ENCODE data around the gene ZMYM2. TPM values are rescaled to one million over a fixed set of nuclear protein-coding genes. Genes with fewer than 3 reads are reported as not detected.

Gene ZMYM2
- total and polyA plus RNA-seq, 2 of the 13 experiments (the other 11 are each of a cell fraction or from before 2014, with no cell fraction given), result 22.4 to 40.8 TPM

GRCh38 chr13:20127562-20128458 is 169.3 kb downstream of the ZMYM2 start (continued):
- TF ChIP-seq ZNF142 (CRISPR knock-in tag; IDR thresholded peaks at IDR 0.05) (peak; percentile 63; the same call in 1 of the 2 replicates), POGK (CRISPR knock-in tag; conservative IDR thresholded peaks at IDR 0.05) (peak; percentile 41; the same call in 1 of the 2 replicates), ZNF749 (CRISPR knock-in tag; IDR thresholded peaks at IDR 0.05; ENCODE audit: borderline replicate concordance) (no peak), ZNF513 (CRISPR knock-in tag; conservative IDR thresholded peaks at IDR 0.05) (no peak), ESRRA (CRISPR knock-in tag; IDR thresholded peaks at IDR 0.05; ENCODE audit: low read depth) (peak; percentile 57; the same call in 1 of the 2 replicates), ZNF549 (CRISPR knock-in tag; IDR thresholded peaks at IDR 0.05) (no peak; the same call in 1 of the 2 replicates), GLI4 (CRISPR knock-in tag; IDR thresholded peaks at IDR 0.05; ENCODE audit: borderline replicate concordance) (peak; percentile 90), CREBL2 (CRISPR knock-in tag; IDR thresholded peaks at IDR 0.05; ENCODE audit: borderline replicate concordance) (peak; percentile 33; the same call in 1 of the 2 replicates), ZNF691 (CRISPR knock-in tag; IDR thresholded peaks at IDR 0.05; ENCODE audit: borderline replicate concordance, low read depth) (0 out of 2 replicates have a peak, but pooled peaks have one; percentile 11), ZNF879 (CRISPR knock-in tag; IDR thresholded peaks at IDR 0.05) (no peak), ZNF577 (CRISPR knock-in tag; IDR thresholded peaks at IDR 0.05; ENCODE audit: borderline replicate concordance, low read depth) (no peak), KDM1A (CRISPR knock-in tag; IDR thresholded peaks at IDR 0.05) (0 out of 2 replicates have a peak, but pooled peaks have one; percentile 12), ZNF414 (CRISPR knock-in tag; IDR thresholded peaks at IDR 0.05) (peak; percentile 52; the same call in 1 of the 2 replicates), ZMYM3 (CRISPR knock-in tag; IDR thresholded peaks at IDR 0.05) (0 out of 2 replicates have a peak, but pooled peaks have one; percentile 53), ZZZ3 (CRISPR knock-in tag; IDR thresholded peaks at IDR 0.05; ENCODE audit: borderline replicate concordance) (no peak)
